ENCODE data around the gene DPYSL5. TPM values are rescaled to one million over a fixed set of nuclear protein-coding genes. Genes with fewer than 3 reads are reported as not detected.

The DPYSL5 gene
- polyA plus RNA-seq, 3 donors = not detected

- H3K9me3 ChIP-seq (replicated peaks in 1 of 2; ENCODE audit: control insufficient read depth in 1 of 2, insufficient read depth in 1 of 2, low read length in 2 of 2) = no peaks in the 10 kb centered on the region
- H3K79me2 ChIP-seq (ENCODE audit: insufficient read depth, low read length) = no peaks in the 10 kb centered on the region
- no peaks in the 10 kb centered on the region for H4K20me1 ChIP-seq (ENCODE audit: insufficient read depth, low read length)
- no peaks in the 10 kb centered on the region for H3K36me3 Mint-ChIP-seq
- peaks cover 0 to 7% of the 10 kb centered on the region in 2 donors for H3K27me3 ChIP-seq (ENCODE audit: control insufficient read depth in 2 of 2, insufficient read depth in 2 of 2, low read length in 2 of 2)
- H3K36me3 ChIP-seq (replicated peaks in 1 of 2; ENCODE audit: control insufficient read depth in 1 of 2, insufficient read depth in 2 of 2, low read length in 2 of 2) = no peaks in the 10 kb centered on the region
- no peak overlapping the region for H3K27ac ChIP-seq (ENCODE audit: low read depth in 1 of 2, low read length in 2 of 2)
- no peak overlapping the region for H3K27ac Mint-ChIP-seq
- intact Hi-C loops (cut with micrococcal nuclease) = no loop called here
- H3K4me3 ChIP-seq (replicated peaks in 1 of 3; ENCODE audit: low read depth in 2 of 3, low read length in 3 of 3) = no peak overlapping the region
- TF ChIP-seq, protein P1, sequence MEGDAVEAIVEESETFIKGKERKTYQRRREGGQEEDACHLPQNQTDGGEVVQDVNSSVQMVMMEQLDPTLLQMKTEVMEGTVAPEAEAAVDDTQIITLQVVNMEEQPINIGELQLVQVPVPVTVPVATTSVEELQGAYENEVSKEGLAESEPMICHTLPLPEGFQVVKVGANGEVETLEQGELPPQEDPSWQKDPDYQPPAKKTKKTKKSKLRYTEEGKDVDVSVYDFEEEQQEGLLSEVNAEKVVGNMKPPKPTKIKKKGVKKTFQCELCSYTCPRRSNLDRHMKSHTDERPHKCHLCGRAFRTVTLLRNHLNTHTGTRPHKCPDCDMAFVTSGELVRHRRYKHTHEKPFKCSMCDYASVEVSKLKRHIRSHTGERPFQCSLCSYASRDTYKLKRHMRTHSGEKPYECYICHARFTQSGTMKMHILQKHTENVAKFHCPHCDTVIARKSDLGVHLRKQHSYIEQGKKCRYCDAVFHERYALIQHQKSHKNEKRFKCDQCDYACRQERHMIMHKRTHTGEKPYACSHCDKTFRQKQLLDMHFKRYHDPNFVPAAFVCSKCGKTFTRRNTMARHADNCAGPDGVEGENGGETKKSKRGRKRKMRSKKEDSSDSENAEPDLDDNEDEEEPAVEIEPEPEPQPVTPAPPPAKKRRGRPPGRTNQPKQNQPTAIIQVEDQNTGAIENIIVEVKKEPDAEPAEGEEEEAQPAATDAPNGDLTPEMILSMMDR (IDR thresholded peaks at IDR 0.05) = no peak
- H3K4me1 Mint-ChIP-seq = no peaks in the 10 kb centered on the region
- no peak for DNase-seq
- peaks cover 16 to 20% (median 17%) of the 10 kb centered on the region in 3 donors for H3K27me3 Mint-ChIP-seq (ENCODE audit: low read depth in 3 of 3)
- no peak overlapping the region for H3K9ac ChIP-seq (ENCODE audit: insufficient read depth, low read length, poor library complexity, severe bottlenecking)
- no peaks in the 10 kb centered on the region for H3K4me1 ChIP-seq (ENCODE audit: control insufficient read depth in 1 of 2, insufficient read depth in 2 of 2, low read length in 2 of 2)
- H3K4me3 Mint-ChIP-seq = no peak overlapping the region
- H3K4me2 ChIP-seq (replicated peaks; ENCODE audit: extremely low read depth, low read length, poor library complexity, severe bottlenecking) = no peak overlapping the region
- no peak overlapping the region for H2AFZ ChIP-seq (ENCODE audit: insufficient read depth, low read depth, low read length, poor library complexity, severe bottlenecking)
- peaks cover 0 to 3% (median 0%) of the 10 kb centered on the region in 7 donors for H3K9me3 Mint-ChIP-seq
- no CpG with 5 or more reads among the region's 3 CpGs for WGBS (ENCODE audit: insufficient coverage)
Measured at GRCh38 chr2:26951236-26951635, 103.3 kb downstream of the DPYSL5 start.

DNA sequence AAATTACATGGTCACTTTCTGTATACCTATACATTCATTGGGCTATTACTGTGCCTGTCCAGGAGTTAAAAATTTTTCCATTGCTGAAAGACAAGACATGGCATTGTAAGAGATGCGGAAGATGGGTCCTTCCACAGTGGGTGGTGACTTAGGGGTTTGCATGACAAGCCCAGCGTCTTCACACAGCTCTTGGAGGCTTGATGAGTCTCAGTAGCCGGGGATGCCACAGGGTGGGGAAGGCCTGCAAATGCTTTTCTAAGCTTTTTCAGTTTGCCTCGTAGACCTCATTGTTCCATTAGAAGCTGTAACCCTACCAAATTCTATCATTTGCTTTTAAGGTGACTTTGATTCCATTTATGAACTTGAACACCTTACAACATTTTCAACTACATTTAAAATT, 104.4 kb downstream of the DPYSL5 start:
- H3K36me3 Mint-ChIP-seq = no peaks in the 10 kb centered on the region
- WGBS (ENCODE audit: insufficient coverage) = 85% methylated on average over 4 of the region's 4 CpGs
- no peak overlapping the region for H3K4me3 ChIP-seq (replicated peaks in 1 of 3; ENCODE audit: low read depth in 2 of 3, low read length in 3 of 3)
- TF ChIP-seq, protein P1 (IDR thresholded peaks at IDR 0.05) = no peak
- no peak overlapping the region for H3K27ac Mint-ChIP-seq
- H4K20me1 ChIP-seq (ENCODE audit: insufficient read depth, low read length) = no peaks in the 10 kb centered on the region
- intact Hi-C loops (cut with micrococcal nuclease) = no loop called here
- no peaks in the 10 kb centered on the region for H3K36me3 ChIP-seq (replicated peaks in 1 of 2; ENCODE audit: control insufficient read depth in 1 of 2, insufficient read depth in 2 of 2, low read length in 2 of 2)
- H3K4me1 ChIP-seq (ENCODE audit: control insufficient read depth in 1 of 2, insufficient read depth in 2 of 2, low read length in 2 of 2) = no peaks in the 10 kb centered on the region
- no peak overlapping the region for H2AFZ ChIP-seq (ENCODE audit: insufficient read depth, low read depth, low read length, poor library complexity, severe bottlenecking)
- no peaks in the 10 kb centered on the region for H3K9me3 ChIP-seq (replicated peaks in 1 of 2; ENCODE audit: control insufficient read depth in 1 of 2, insufficient read depth in 1 of 2, low read length in 2 of 2)
- H3K27ac ChIP-seq (ENCODE audit: low read depth in 1 of 2, low read length in 2 of 2) = no peak overlapping the region
- H3K4me1 Mint-ChIP-seq = no peaks in the 10 kb centered on the region
- no peak for DNase-seq
- H3K27me3 Mint-ChIP-seq (ENCODE audit: low read depth in 3 of 3) = peaks cover 21 to 24% (median 23%) of the 10 kb centered on the region in 3 donors
- no peak overlapping the region for H3K4me2 ChIP-seq (replicated peaks; ENCODE audit: extremely low read depth, low read length, poor library complexity, severe bottlenecking)
- no peak overlapping the region for H3K9ac ChIP-seq (ENCODE audit: insufficient read depth, low read length, poor library complexity, severe bottlenecking)
- H3K79me2 ChIP-seq (ENCODE audit: insufficient read depth, low read length) = no peaks in the 10 kb centered on the region
- H3K9me3 Mint-ChIP-seq = peaks cover 0 to 3% (median 0%) of the 10 kb centered on the region in 7 donors
- peaks cover 0 to 11% of the 10 kb centered on the region in 2 donors for H3K27me3 ChIP-seq (ENCODE audit: control insufficient read depth in 2 of 2, insufficient read depth in 2 of 2, low read length in 2 of 2)
- no peak overlapping the region for H3K4me3 Mint-ChIP-seq

All from CD14-positive monocyte (primary cell).